ENCODE results near the gene HSD17B8. TPM values are rescaled to one million over a fixed set of nuclear protein-coding genes. Genes with fewer than 3 reads are reported as not detected.

The HSD17B8 gene
- total RNA-seq, 1 experiment from 2014 or later = 7.4 TPM

DNA sequence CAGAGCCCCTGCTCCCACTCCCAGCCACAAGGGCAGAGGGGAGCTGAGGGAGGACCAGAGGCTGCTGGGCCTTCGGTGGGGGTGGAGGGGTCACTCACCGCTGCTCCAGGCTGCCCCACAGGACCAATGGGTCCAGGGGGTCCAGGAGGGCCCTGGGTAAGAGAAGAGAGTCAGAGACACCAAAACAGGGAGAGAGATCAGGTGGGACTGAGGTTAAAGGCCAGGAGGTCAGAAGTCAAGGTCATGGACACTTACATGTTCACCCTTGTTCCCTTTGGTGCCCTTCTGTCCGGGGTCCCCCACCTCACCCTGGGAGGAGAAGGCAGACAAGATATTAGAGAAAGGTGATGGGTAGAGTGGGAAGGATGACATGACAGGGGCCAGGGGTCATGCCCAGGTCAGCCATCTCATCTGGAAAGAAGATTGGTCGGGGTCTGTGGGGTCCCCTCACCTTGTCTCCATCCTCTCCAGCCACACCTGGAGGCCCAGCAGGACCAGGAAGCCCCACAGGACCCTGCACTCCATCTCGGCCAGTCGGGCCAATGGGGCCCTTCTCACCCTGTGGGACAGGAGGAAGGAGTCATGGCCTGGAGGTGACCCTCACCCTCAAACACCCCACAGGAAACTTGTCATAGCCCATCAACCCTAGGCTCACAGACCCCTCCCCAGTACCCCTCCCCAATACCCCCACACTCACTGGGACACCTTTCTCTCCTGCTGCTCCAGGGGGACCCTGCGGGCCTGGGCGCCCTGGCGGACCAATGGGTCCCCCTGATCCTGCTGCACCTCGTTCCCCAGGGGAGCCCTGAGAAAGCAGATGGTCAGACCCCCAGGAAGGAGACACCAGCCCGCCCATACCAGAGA, 33.2 kb upstream of the HSD17B8 start:
- TF ChIP-seq, protein P1, sequence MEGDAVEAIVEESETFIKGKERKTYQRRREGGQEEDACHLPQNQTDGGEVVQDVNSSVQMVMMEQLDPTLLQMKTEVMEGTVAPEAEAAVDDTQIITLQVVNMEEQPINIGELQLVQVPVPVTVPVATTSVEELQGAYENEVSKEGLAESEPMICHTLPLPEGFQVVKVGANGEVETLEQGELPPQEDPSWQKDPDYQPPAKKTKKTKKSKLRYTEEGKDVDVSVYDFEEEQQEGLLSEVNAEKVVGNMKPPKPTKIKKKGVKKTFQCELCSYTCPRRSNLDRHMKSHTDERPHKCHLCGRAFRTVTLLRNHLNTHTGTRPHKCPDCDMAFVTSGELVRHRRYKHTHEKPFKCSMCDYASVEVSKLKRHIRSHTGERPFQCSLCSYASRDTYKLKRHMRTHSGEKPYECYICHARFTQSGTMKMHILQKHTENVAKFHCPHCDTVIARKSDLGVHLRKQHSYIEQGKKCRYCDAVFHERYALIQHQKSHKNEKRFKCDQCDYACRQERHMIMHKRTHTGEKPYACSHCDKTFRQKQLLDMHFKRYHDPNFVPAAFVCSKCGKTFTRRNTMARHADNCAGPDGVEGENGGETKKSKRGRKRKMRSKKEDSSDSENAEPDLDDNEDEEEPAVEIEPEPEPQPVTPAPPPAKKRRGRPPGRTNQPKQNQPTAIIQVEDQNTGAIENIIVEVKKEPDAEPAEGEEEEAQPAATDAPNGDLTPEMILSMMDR (IDR thresholded peaks at IDR 0.05) = no peak
- TF ChIP-seq TCF7L2 (IDR thresholded peaks at IDR 0.05; ENCODE audit: low read depth, low read length) (no peak), SIN3A (IDR thresholded peaks at IDR 0.05; ENCODE audit: borderline replicate concordance, insufficient read depth, low read depth, low read length) (no peak), POLR2AphosphoS5 (IDR thresholded peaks at IDR 0.05; ENCODE audit: low read depth, low read length) (no peak)
- TF ChIP-seq, protein P2, sequence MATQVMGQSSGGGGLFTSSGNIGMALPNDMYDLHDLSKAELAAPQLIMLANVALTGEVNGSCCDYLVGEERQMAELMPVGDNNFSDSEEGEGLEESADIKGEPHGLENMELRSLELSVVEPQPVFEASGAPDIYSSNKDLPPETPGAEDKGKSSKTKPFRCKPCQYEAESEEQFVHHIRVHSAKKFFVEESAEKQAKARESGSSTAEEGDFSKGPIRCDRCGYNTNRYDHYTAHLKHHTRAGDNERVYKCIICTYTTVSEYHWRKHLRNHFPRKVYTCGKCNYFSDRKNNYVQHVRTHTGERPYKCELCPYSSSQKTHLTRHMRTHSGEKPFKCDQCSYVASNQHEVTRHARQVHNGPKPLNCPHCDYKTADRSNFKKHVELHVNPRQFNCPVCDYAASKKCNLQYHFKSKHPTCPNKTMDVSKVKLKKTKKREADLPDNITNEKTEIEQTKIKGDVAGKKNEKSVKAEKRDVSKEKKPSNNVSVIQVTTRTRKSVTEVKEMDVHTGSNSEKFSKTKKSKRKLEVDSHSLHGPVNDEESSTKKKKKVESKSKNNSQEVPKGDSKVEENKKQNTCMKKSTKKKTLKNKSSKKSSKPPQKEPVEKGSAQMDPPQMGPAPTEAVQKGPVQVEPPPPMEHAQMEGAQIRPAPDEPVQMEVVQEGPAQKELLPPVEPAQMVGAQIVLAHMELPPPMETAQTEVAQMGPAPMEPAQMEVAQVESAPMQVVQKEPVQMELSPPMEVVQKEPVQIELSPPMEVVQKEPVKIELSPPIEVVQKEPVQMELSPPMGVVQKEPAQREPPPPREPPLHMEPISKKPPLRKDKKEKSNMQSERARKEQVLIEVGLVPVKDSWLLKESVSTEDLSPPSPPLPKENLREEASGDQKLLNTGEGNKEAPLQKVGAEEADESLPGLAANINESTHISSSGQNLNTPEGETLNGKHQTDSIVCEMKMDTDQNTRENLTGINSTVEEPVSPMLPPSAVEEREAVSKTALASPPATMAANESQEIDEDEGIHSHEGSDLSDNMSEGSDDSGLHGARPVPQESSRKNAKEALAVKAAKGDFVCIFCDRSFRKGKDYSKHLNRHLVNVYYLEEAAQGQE (IDR thresholded peaks at IDR 0.05; ENCODE audit: insufficient read depth in 1 of 2, low read depth in 2 of 2, low read length in 1 of 2) = no peak
- CTCF ChIA-PET = interaction anchor here (0.8 kb wide), 1 partner anchor 9 kb away, joined by 3 read pairs; no protein-coding TSS in a partner anchor

DNA sequence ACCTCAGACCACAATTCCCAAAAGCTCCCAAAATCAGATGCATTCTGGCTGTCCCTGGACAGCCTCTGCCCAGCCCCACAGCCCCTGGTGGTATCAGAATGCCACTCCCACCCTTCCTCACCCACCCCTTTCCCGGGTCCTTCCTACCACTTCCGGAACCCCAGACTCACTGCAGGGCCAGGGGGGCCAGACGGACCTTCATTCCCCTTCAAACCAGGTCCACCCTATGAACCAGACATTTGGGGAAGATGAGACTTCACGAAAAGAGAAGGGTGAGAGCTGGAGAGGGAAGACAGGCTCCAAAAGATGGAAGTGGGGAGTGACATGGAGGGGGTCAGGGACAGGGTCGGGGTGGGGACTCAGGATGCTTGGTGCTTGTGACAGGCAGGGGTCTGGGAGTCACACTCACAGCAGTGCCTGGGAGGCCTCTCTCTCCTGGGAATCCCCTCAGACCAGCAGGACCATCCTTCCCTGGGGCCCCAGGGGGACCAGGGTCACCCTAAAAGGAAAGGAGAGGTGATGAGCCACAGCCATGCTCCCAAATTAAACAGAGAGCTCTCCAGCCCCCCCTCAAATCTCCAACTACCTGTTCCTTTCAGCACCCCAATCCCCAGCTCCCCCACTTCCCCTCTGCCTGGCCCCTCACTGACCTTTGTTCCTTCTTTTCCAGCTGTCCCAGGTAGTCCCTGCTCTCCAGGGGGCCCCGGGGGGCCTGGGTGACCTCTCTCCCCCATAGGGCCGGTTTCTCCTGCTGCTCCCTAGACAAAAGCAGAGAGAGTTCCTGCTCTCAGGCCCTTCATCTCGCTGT, 32.4 kb upstream of the HSD17B8 start:
- POLR2A ChIA-PET = interaction anchor here (0.6 to 0.7 kb wide), 3 partner anchors 127 to 1202 kb away, joined by 3 to 19 read pairs (median 4); no protein-coding TSS in a partner anchor
- intact Hi-C loops (cut with micrococcal nuclease; ENCODE audit: unreplicated experiment) = loop anchor here (10.0 kb wide), 2 partner anchors 47 to 157 kb away; no protein-coding TSS in a partner anchor
- CTCF ChIA-PET = interaction anchor here (0.7 to 0.9 kb wide), 3 partner anchors 8 to 171 kb away, joined by 3 to 6 read pairs (median 4); no protein-coding TSS in a partner anchor

More for the DNA sequence above, 33.2 kb upstream of the HSD17B8 start:
- in situ Hi-C loops (cut with HindIII; ENCODE audit: low pct_unique_long_range_greater_than_20kb, low sequenced_read_pairs) (no loop called here), intact Hi-C loops (cut with micrococcal nuclease; ENCODE audit: unreplicated experiment) (loop anchor here (10.0 kb wide), 2 partner anchors 46 to 156 kb away; no protein-coding TSS in a partner anchor)
- no peak overlapping the region for H3K4me3 ChIP-seq (ENCODE audit: low read depth in 2 of 2, low read length in 2 of 2)
- H3K36me3 ChIP-seq (ENCODE audit: control insufficient read depth, insufficient read depth, low read length) = no peaks in the 10 kb centered on the region
- H3K27ac ChIP-seq (ENCODE audit: low read length) = no peak overlapping the region
- no peaks in the 10 kb centered on the region for H3K9me3 ChIP-seq (ENCODE audit: control insufficient read depth, insufficient read depth, low read depth, low read length)
- DNase-seq (ENCODE audit: low read depth, low spot score) = no peak
- H3K27me3 ChIP-seq (ENCODE audit: control insufficient read depth, insufficient read depth, low read length) = no peaks in the 10 kb centered on the region
- ATAC-seq = no peak
- peaks cover 6% of the 10 kb centered on the region for H3K4me1 ChIP-seq (ENCODE audit: control insufficient read depth, insufficient read depth, low read length)
- POLR2A ChIA-PET = no interaction called here
- BruUV-seq (replicated peaks) = no TSS peak

More for the DNA sequence above, 32.4 kb upstream of the HSD17B8 start:
- no peak for DNase-seq (ENCODE audit: low read depth, low spot score)
- Histone ChIP-seq H3K27ac (ENCODE audit: low read length) (no peak overlapping the region), H3K4me3 (ENCODE audit: low read depth in 2 of 2, low read length in 2 of 2) (no peak overlapping the region), H3K27me3 (ENCODE audit: control insufficient read depth, insufficient read depth, low read length) (no peaks in the 10 kb centered on the region), H3K36me3 (ENCODE audit: control insufficient read depth, insufficient read depth, low read length) (no peaks in the 10 kb centered on the region), H3K4me1 (ENCODE audit: control insufficient read depth, insufficient read depth, low read length) (peaks cover 6% of the 10 kb centered on the region), H3K9me3 (ENCODE audit: control insufficient read depth, insufficient read depth, low read depth, low read length) (no peaks in the 10 kb centered on the region)
- in situ Hi-C loops (cut with HindIII; ENCODE audit: low pct_unique_long_range_greater_than_20kb, low sequenced_read_pairs) = no loop called here
- ATAC-seq = peak; percentile 4; the same call in 1 of the 2 replicates
- BruUV-seq (replicated peaks) = no TSS peak
- TF ChIP-seq POLR2AphosphoS5 (IDR thresholded peaks at IDR 0.05; ENCODE audit: low read depth, low read length) = no peak
- TF ChIP-seq, protein P2 (IDR thresholded peaks at IDR 0.05; ENCODE audit: insufficient read depth in 1 of 2, low read depth in 2 of 2, low read length in 1 of 2) = no peak
